Measurements from ENCODE around the gene IL1F10. TPM values are rescaled to one million over a fixed set of nuclear protein-coding genes. Genes with fewer than 3 reads are reported as not detected.

IL1F10 gene
- total and polyA plus RNA-seq, 2 of the 13 experiments (the other 11 are each of a cell fraction or from before 2014, with no cell fraction given): not detected

DNA sequence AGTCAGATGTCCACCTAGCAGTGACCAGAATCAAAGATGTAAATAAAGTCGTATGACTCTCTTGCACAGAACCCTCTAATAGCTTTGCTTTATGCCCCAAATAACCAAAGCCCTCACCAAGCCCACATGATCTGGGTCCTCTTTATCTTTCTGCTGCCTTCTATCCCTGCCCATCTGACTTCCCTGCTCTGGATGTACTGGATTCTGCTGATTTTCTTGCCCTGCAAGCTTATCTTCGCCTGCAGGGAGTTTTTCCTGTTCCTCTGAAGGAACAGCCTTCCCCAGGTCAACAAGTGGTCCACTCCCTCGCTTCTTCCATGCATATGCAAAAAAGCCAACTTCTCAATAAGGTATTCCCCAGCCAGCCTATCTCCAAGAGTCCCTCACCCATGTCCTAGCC lies 33.8 kb upstream of the IL1F10 start:
- ChIA-PET POLR2A (no interaction called here), CTCF (ENCODE audit: low intra/inter-chr PET ratio, low total read pairs) (no interaction called here)
- Histone ChIP-seq H3K9me3 (ENCODE audit: low read length) (no peaks in the 10 kb centered on the region), H3K4me1 (ENCODE audit: insufficient read depth, low read length) (no peaks in the 10 kb centered on the region), H3K27me3 (ENCODE audit: control insufficient read depth in 1 of 2, insufficient read depth in 2 of 2, low read length in 2 of 2) (peaks cover 0 to 4% of the 10 kb centered on the region in 2 experiments; a peak in 2 of 5 replicates), H3K4me3 (replicated peaks in 1 of 3; ENCODE audit: insufficient read depth in 1 of 3, low read depth in 2 of 3, low read length in 3 of 3) (no peak overlapping the region), H4K20me1 (ENCODE audit: insufficient read depth, low read length) (no peaks in the 10 kb centered on the region), H3K27ac (ENCODE audit: extremely low read length, insufficient read depth, low read length) (no peak overlapping the region), H3K4me2 (ENCODE audit: low read depth, low read length) (no peak overlapping the region), H3K36me3 (replicated peaks in 1 of 2; ENCODE audit: control insufficient read depth in 1 of 2, insufficient read depth in 2 of 2, low read length in 2 of 2) (no peaks in the 10 kb centered on the region), H2AFZ (ENCODE audit: low read length) (no peak overlapping the region), H3K9ac (ENCODE audit: insufficient read depth, low read depth, low read length) (no peak overlapping the region), H3K79me2 (ENCODE audit: insufficient read depth, low read length) (no peaks in the 10 kb centered on the region)
- DNase-seq (ENCODE audit: low spot score): no peak
- BruUV-seq (replicated peaks): no TSS peak
- intact Hi-C loops (cut with micrococcal nuclease; ENCODE audit: unreplicated experiment) (no loop called here), in situ Hi-C loops (cut with HindIII; ENCODE audit: extremely low pct_ligation_motif_present, low pct_unique_long_range_greater_than_20kb) (no loop called here)
- no peak for FAIRE-seq
- ATAC-seq: no peak
- TF ChIP-seq ZNF10 (CRISPR knock-in tag; IDR thresholded peaks at IDR 0.05; ENCODE audit: borderline replicate concordance, low read depth) (no peak), SCMH1 (CRISPR knock-in tag; IDR thresholded peaks at IDR 0.05; ENCODE audit: borderline replicate concordance) (no peak), PPARG (CRISPR knock-in tag; conservative IDR thresholded peaks at IDR 0.05) (no peak), ZNF629 (CRISPR knock-in tag; conservative IDR thresholded peaks at IDR 0.05) (no peak), IRX3 (CRISPR knock-in tag; IDR thresholded peaks at IDR 0.05; ENCODE audit: borderline replicate concordance, low read depth) (no peak), ZBTB1 (CRISPR knock-in tag; IDR thresholded peaks at IDR 0.05; ENCODE audit: borderline replicate concordance) (no peak), HDAC2 (CRISPR knock-in tag; IDR thresholded peaks at IDR 0.05) (no peak), TOPORS (CRISPR knock-in tag; IDR thresholded peaks at IDR 0.05) (no peak), TARDBP (CRISPR knock-in tag; IDR thresholded peaks at IDR 0.05) (no peak), ZBTB21 (CRISPR knock-in tag; IDR thresholded peaks at IDR 0.05) (no peak)
- TF ChIP-seq, protein P1, sequence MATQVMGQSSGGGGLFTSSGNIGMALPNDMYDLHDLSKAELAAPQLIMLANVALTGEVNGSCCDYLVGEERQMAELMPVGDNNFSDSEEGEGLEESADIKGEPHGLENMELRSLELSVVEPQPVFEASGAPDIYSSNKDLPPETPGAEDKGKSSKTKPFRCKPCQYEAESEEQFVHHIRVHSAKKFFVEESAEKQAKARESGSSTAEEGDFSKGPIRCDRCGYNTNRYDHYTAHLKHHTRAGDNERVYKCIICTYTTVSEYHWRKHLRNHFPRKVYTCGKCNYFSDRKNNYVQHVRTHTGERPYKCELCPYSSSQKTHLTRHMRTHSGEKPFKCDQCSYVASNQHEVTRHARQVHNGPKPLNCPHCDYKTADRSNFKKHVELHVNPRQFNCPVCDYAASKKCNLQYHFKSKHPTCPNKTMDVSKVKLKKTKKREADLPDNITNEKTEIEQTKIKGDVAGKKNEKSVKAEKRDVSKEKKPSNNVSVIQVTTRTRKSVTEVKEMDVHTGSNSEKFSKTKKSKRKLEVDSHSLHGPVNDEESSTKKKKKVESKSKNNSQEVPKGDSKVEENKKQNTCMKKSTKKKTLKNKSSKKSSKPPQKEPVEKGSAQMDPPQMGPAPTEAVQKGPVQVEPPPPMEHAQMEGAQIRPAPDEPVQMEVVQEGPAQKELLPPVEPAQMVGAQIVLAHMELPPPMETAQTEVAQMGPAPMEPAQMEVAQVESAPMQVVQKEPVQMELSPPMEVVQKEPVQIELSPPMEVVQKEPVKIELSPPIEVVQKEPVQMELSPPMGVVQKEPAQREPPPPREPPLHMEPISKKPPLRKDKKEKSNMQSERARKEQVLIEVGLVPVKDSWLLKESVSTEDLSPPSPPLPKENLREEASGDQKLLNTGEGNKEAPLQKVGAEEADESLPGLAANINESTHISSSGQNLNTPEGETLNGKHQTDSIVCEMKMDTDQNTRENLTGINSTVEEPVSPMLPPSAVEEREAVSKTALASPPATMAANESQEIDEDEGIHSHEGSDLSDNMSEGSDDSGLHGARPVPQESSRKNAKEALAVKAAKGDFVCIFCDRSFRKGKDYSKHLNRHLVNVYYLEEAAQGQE (IDR thresholded peaks at IDR 0.05; ENCODE audit: borderline replicate concordance in 1 of 2, low read depth in 1 of 2, low read length in 2 of 2): no peak
- WGBS (ENCODE audit: low lambda C conversion rate): 6% methylated on average over 3 of the region's 3 CpGs

Measured in HepG2 (cell line).